Uterus (tissue), 2 donors: ENCODE measurements around the gene SPTBN5.

Experiments used
- POLR2A ChIP-seq, 2 donors: fragments of 450-650 bp; IDR thresholded peaks; one replicate each; pipeline ENCODE4 v1.6.1; 2016; ENCODE audit warnings: antibody characterized with exemption in 2 of 2, mild to moderate bottlenecking in 1 of 2, moderate library complexity in 1 of 2
- TF ChIP-seq, protein P1 (sequence below), 4 experiments: fragments of 200-600 bp in 2 of 4; fragments of 450-650 bp in 2 of 4; sonication (generic) in 2 of 4; IDR thresholded peaks; one replicate each; pipeline ENCODE4 v1.5.1; 2016 to 2019; ENCODE audit warnings: antibody characterized with exemption in 4 of 4, mild to moderate bottlenecking in 2 of 4, moderate library complexity in 1 of 4

DNA sequence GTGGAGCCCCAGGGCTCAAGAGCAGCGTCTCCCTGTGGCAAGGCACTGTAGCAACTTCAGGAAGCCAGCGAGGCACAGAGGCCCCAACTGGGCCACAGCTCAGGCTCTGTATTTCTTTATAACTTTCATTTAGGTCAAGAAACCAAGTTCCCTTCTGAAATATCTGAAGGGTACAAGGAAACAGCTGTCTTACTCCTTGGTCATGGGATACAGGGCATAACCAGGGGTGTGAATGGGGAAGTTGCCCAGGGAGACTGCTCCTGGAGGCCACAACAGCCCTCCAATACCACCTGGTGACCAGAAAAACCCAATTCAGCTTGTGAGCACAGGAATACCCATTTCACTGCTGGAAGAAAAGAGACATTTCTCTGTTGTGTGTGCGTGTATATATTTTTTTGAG, 13.3 kb upstream of the SPTBN5 start:
- TF ChIP-seq, protein P1, sequence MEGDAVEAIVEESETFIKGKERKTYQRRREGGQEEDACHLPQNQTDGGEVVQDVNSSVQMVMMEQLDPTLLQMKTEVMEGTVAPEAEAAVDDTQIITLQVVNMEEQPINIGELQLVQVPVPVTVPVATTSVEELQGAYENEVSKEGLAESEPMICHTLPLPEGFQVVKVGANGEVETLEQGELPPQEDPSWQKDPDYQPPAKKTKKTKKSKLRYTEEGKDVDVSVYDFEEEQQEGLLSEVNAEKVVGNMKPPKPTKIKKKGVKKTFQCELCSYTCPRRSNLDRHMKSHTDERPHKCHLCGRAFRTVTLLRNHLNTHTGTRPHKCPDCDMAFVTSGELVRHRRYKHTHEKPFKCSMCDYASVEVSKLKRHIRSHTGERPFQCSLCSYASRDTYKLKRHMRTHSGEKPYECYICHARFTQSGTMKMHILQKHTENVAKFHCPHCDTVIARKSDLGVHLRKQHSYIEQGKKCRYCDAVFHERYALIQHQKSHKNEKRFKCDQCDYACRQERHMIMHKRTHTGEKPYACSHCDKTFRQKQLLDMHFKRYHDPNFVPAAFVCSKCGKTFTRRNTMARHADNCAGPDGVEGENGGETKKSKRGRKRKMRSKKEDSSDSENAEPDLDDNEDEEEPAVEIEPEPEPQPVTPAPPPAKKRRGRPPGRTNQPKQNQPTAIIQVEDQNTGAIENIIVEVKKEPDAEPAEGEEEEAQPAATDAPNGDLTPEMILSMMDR (IDR thresholded peaks at IDR 0.05) = no peak
- no peak for TF ChIP-seq POLR2A (IDR thresholded peaks at IDR 0.05)
